ENCODE data around the gene ARHGEF19.

Gene ARHGEF19

GRCh38 chr1:16235944-16236510 lies 23.6 kb upstream of the ARHGEF19 start:
- TF ChIP-seq GATA2 (IDR thresholded peaks at IDR 0.05; ENCODE audit: low read depth, low read length) (no peak), GATA3 (IDR thresholded peaks at IDR 0.05; ENCODE audit: low read depth, low read length) (no peak)

GRCh38 chr1:16235347-16235746 lies 22.9 kb upstream of the ARHGEF19 start:
- no peak for TF ChIP-seq GATA3 (IDR thresholded peaks at IDR 0.05; ENCODE audit: low read depth, low read length)
- TF ChIP-seq GATA2 (IDR thresholded peaks at IDR 0.05; ENCODE audit: low read depth, low read length): no peak

GRCh38 chr1:16233431-16233830 lies 21.0 kb upstream of the ARHGEF19 start:
- TF ChIP-seq GATA3 (IDR thresholded peaks at IDR 0.05; ENCODE audit: low read depth, low read length) (no peak), GATA2 (IDR thresholded peaks at IDR 0.05; ENCODE audit: low read depth, low read length) (no peak)

DNA sequence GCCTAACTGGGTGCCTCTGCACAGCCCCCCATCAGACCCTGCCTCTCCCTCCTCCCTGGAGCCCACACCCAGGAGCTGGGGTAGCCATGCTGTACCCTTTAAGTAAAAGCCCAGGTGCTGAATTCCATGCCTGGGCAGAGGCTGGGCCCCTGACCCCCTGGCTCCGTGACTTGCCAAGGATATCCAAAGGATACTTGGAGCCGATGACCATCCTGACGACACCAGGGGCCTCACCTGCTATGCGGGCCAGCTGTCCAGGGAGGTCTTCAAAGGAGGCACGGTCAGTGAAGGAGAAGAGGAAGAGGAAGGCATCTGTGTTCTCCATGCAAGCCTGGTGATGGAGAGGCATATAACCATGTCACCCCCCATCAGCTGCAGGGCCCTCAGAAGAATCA lies 19.9 kb upstream of the ARHGEF19 start:
- TF ChIP-seq GATA3 (IDR thresholded peaks at IDR 0.05; ENCODE audit: low read depth, low read length): no peak
- no peak for TF ChIP-seq GATA2 (IDR thresholded peaks at IDR 0.05; ENCODE audit: low read depth, low read length)

- TF ChIP-seq GATA3 (IDR thresholded peaks at IDR 0.05; ENCODE audit: low read depth, low read length): no peak
- TF ChIP-seq GATA2 (IDR thresholded peaks at IDR 0.05; ENCODE audit: low read depth, low read length): no peak
Measured at GRCh38 chr1:16231331-16232315, 19.2 kb upstream of the ARHGEF19 start.

GRCh38 chr1:16230744-16231143 lies 18.3 kb upstream of the ARHGEF19 start:
- TF ChIP-seq GATA3 (IDR thresholded peaks at IDR 0.05; ENCODE audit: low read depth, low read length): no peak
- TF ChIP-seq GATA2 (IDR thresholded peaks at IDR 0.05; ENCODE audit: low read depth, low read length): no peak

- no peak for TF ChIP-seq GATA2 (IDR thresholded peaks at IDR 0.05; ENCODE audit: low read depth, low read length)
- no peak for TF ChIP-seq GATA3 (IDR thresholded peaks at IDR 0.05; ENCODE audit: low read depth, low read length)
Measured at GRCh38 chr1:16229976-16230740, 17.7 kb upstream of the ARHGEF19 start.

DNA sequence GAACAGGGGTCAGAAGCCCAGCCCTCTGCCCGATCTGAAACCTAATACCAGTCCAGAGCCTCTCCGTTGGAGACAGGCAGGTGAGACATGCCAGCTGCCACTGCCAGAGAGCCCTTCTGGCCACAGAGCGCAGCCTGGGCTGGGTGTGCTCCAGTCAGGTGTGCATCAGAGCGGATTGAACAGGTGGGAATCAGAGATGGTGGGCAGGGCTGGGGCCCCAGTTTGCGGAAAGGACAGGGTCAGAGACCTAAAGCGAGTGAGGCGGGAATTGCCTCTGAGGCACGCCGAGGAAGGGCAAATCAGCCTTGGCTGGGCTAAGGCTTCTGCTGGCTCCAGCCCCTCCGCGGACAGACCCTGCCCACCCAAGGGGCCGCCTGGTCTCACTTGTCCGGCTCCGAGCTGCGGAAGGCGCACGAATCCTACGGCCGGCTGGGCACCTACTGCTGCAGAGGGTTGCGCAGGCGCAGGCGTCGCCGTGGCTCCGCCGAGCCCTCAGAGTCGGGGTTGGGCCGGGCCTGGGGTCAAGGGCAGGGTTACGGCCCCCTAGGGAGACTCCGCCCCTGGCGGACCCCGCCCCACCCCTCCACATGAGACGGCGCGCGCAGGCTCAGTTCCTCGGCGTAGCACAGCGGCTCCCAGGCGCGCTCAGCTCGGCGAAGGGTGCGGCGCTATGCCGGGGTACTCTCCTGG lies 14.2 kb upstream of the ARHGEF19 start:
- no peak for TF ChIP-seq GATA3 (IDR thresholded peaks at IDR 0.05; ENCODE audit: low read depth, low read length)
- no peak for TF ChIP-seq GATA2 (IDR thresholded peaks at IDR 0.05; ENCODE audit: low read depth, low read length)

GRCh38 chr1:16226129-16226489 lies 13.7 kb upstream of the ARHGEF19 start:
- TF ChIP-seq GATA3 (IDR thresholded peaks at IDR 0.05; ENCODE audit: low read depth, low read length): no peak
- no peak for TF ChIP-seq GATA2 (IDR thresholded peaks at IDR 0.05; ENCODE audit: low read depth, low read length)

DNA sequence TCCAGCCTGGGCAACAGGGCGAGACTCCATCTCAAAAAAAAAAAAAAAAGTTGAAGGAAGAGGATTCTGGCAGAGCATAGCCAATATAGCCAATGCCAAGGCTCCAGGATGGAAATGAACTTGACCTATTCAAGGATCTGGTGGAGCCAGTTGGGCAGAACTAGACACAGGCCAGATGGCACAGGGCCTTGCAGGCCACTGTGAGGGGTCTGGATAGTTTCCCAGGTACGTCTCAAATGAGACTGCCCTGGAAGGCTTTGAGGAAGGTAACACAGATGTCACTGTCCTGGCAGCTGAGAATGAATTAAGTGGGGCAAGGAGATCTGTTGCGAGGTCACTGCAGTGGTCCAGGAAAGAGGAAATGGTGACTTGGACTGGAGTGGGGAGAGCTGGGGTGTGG lies 12.0 kb upstream of the ARHGEF19 start:
- TF ChIP-seq GATA3 (IDR thresholded peaks at IDR 0.05; ENCODE audit: low read depth, low read length) (no peak), GATA2 (IDR thresholded peaks at IDR 0.05; ENCODE audit: low read depth, low read length) (no peak)

GRCh38 chr1:16221499-16221898 lies 9.0 kb upstream of the ARHGEF19 start:
- TF ChIP-seq GATA3 (IDR thresholded peaks at IDR 0.05; ENCODE audit: low read depth, low read length) (no peak), GATA2 (IDR thresholded peaks at IDR 0.05; ENCODE audit: low read depth, low read length) (no peak)

- TF ChIP-seq GATA3 (IDR thresholded peaks at IDR 0.05; ENCODE audit: low read depth, low read length): no peak
Measured at GRCh38 chr1:16219968-16220500, 7.6 kb upstream of the ARHGEF19 start.

GRCh38 chr1:16218674-16219071 lies 6.2 kb upstream of the ARHGEF19 start:
- TF ChIP-seq GATA3 (IDR thresholded peaks at IDR 0.05; ENCODE audit: low read depth, low read length): no peak
- no peak for TF ChIP-seq GATA2 (IDR thresholded peaks at IDR 0.05; ENCODE audit: low read depth, low read length)

Data from SH-SY5Y (cell line).